PC-9 (cell line): Measurements from ENCODE around the gene SIPA1.

Experiments used
- EZH2 ChIP-seq: fragments of 200-600 bp; sonication (generic); IDR thresholded peaks from 2 replicates; pipeline ENCODE4 v1.8.0; 2017; ENCODE audit warnings: antibody characterized with exemption, low read depth
- TF ChIP-seq, protein P1 (sequence below): fragments of 200-600 bp; sonication (generic); conservative IDR thresholded peaks from 2 replicates; pipeline ENCODE4 v1.6.1; 2017; ENCODE audit warnings: mixed run types, antibody characterized with exemption, mild to moderate bottlenecking, moderate library complexity

DNA sequence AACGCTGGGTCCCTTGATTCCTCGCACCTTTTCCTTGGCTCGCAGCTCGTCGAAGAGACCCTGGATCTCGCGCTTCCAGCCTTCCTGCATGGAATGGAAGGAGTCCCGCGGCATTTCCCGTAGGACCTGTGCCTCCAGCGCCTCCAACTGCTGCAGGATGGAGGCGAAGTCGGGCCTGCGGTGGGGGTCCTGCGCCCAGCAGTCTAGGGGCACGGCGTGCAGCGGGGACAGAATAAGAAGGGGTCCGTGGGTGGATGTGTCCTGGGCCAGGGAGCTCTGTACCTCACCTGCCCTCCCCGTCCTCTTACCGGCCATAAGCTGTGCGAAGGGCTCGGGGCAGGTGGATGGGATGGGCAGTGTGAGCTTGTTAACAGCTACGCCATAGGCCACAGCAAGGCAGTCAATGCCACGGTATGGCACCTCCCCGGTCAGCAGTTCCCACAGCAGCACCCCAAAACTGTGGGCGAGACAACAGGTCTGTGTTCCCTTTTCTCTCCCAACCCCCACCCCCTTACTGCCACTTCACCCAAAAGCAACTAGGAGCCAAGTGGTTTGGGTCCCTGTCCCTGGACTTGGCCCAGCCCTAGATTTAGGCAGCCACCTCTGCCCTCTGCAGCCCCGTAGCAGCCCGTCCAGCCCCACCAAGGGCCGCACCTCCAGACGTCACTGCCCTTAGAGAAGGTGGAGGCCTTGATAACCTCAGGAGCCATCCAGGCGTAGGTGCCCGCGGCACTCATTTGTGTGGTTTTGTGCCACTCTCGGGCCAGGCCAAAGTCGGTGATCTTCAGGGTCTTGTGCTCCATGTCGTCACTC is 30.1 kb upstream of the SIPA1 start:
- TF ChIP-seq, protein P1, sequence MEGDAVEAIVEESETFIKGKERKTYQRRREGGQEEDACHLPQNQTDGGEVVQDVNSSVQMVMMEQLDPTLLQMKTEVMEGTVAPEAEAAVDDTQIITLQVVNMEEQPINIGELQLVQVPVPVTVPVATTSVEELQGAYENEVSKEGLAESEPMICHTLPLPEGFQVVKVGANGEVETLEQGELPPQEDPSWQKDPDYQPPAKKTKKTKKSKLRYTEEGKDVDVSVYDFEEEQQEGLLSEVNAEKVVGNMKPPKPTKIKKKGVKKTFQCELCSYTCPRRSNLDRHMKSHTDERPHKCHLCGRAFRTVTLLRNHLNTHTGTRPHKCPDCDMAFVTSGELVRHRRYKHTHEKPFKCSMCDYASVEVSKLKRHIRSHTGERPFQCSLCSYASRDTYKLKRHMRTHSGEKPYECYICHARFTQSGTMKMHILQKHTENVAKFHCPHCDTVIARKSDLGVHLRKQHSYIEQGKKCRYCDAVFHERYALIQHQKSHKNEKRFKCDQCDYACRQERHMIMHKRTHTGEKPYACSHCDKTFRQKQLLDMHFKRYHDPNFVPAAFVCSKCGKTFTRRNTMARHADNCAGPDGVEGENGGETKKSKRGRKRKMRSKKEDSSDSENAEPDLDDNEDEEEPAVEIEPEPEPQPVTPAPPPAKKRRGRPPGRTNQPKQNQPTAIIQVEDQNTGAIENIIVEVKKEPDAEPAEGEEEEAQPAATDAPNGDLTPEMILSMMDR, result no peak
- no peak for TF ChIP-seq EZH2
